ENCODE results near the gene MYADML2.
A peak's percentile ranks its signal among the peaks of the same experiment; 100 is the strongest.

Gene MYADML2

GRCh38 chr17:81942167-81942553 is 4.9 kb downstream of the MYADML2 start:
- TF ChIP-seq CTCF (IDR thresholded peaks at IDR 0.05; ENCODE audit: low read depth, low read length), result no peak
- no peak for TF ChIP-seq EZH2phosphoT487 (IDR thresholded peaks at IDR 0.05; ENCODE audit: low read depth)
- Histone ChIP-seq H3K4me3 (ENCODE audit: low read length) (peak overlapping the region; percentile 10; the same call in 1 of the 2 replicates), H3K4me2 (ENCODE audit: low read length) (peak overlapping the region; percentile 36), H3K9me3 (ENCODE audit: insufficient read depth, low read length) (no peaks in the 10 kb centered on the region), H3K36me3 (replicated peaks; ENCODE audit: low read depth, low read length) (no peaks in the 10 kb centered on the region), H2AFZ (ENCODE audit: low read depth, low read length) (no peak overlapping the region), H4K20me1 (ENCODE audit: insufficient read depth, low read length) (no peaks in the 10 kb centered on the region), H3K4me1 (ENCODE audit: low read length) (peaks cover 14% of the 10 kb centered on the region), H3K27me3 (ENCODE audit: low read depth, low read length) (peaks cover 12% of the 10 kb centered on the region; the same call in 1 of the 2 replicates), H3K9ac (ENCODE audit: low read length) (no peak overlapping the region), H3K79me2 (ENCODE audit: low read length) (no peaks in the 10 kb centered on the region), H3K27ac (ENCODE audit: low read length) (no peak overlapping the region)

- Histone ChIP-seq H3K27me3 (ENCODE audit: low read depth, low read length) (peaks cover 12% of the 10 kb centered on the region; the same call in 1 of the 2 replicates), H2AFZ (ENCODE audit: low read depth, low read length) (no peak overlapping the region), H4K20me1 (ENCODE audit: insufficient read depth, low read length) (no peaks in the 10 kb centered on the region), H3K27ac (ENCODE audit: low read length) (no peak overlapping the region), H3K36me3 (replicated peaks; ENCODE audit: low read depth, low read length) (no peaks in the 10 kb centered on the region), H3K4me2 (ENCODE audit: low read length) (peak overlapping the region; percentile 36), H3K4me1 (ENCODE audit: low read length) (peaks cover 14% of the 10 kb centered on the region), H3K9me3 (ENCODE audit: insufficient read depth, low read length) (no peaks in the 10 kb centered on the region), H3K9ac (ENCODE audit: low read length) (no peak overlapping the region), H3K4me3 (ENCODE audit: low read length) (peak overlapping the region; percentile 10; the same call in 1 of the 2 replicates), H3K79me2 (ENCODE audit: low read length) (peaks cover 3% of the 10 kb centered on the region; the same call in 1 of the 2 replicates)
- no peak for TF ChIP-seq EZH2phosphoT487 (IDR thresholded peaks at IDR 0.05; ENCODE audit: low read depth)
- TF ChIP-seq CTCF (IDR thresholded peaks at IDR 0.05; ENCODE audit: low read depth, low read length), result no peak
These were observed 5.4 kb downstream of the MYADML2 start for GRCh38 chr17:81941484-81942166.

GRCh38 chr17:81940538-81941483 is 6.2 kb downstream of the MYADML2 start:
- peaks cover 12% of the 10 kb centered on the region; the same call in 1 of the 2 replicates for H3K27me3 ChIP-seq (ENCODE audit: low read depth, low read length)
- no peaks in the 10 kb centered on the region for H3K9me3 ChIP-seq (ENCODE audit: insufficient read depth, low read length)
- H2AFZ ChIP-seq (ENCODE audit: low read depth, low read length), result no peak overlapping the region
- peaks cover 14% of the 10 kb centered on the region for H3K4me1 ChIP-seq (ENCODE audit: low read length)
- H4K20me1 ChIP-seq (ENCODE audit: insufficient read depth, low read length), result no peaks in the 10 kb centered on the region
- H3K79me2 ChIP-seq (ENCODE audit: low read length), result peaks cover 6% of the 10 kb centered on the region; the same call in 1 of the 2 replicates
- H3K36me3 ChIP-seq (replicated peaks; ENCODE audit: low read depth, low read length), result no peaks in the 10 kb centered on the region
- no peak overlapping the region for H3K9ac ChIP-seq (ENCODE audit: low read length)
- TF ChIP-seq EZH2phosphoT487 (IDR thresholded peaks at IDR 0.05; ENCODE audit: low read depth) (no peak), CTCF (IDR thresholded peaks at IDR 0.05; ENCODE audit: low read depth, low read length) (no peak)
- no peak overlapping the region for H3K4me3 ChIP-seq (ENCODE audit: low read length)
- no peak overlapping the region for H3K27ac ChIP-seq (ENCODE audit: low read length)
- no peak overlapping the region for H3K4me2 ChIP-seq (ENCODE audit: low read length)

- Histone ChIP-seq H3K4me3 (ENCODE audit: low read length) (no peak overlapping the region), H3K4me1 (ENCODE audit: low read length) (peaks cover 14% of the 10 kb centered on the region), H3K79me2 (ENCODE audit: low read length) (peaks cover 6% of the 10 kb centered on the region; the same call in 1 of the 2 replicates), H3K27me3 (ENCODE audit: low read depth, low read length) (peaks cover 12% of the 10 kb centered on the region; the same call in 1 of the 2 replicates), H3K36me3 (replicated peaks; ENCODE audit: low read depth, low read length) (no peaks in the 10 kb centered on the region), H3K9me3 (ENCODE audit: insufficient read depth, low read length) (no peaks in the 10 kb centered on the region), H3K27ac (ENCODE audit: low read length) (no peak overlapping the region), H4K20me1 (ENCODE audit: insufficient read depth, low read length) (no peaks in the 10 kb centered on the region), H3K4me2 (ENCODE audit: low read length) (no peak overlapping the region), H3K9ac (ENCODE audit: low read length) (no peak overlapping the region), H2AFZ (ENCODE audit: low read depth, low read length) (no peak overlapping the region)
- TF ChIP-seq CTCF (IDR thresholded peaks at IDR 0.05; ENCODE audit: low read depth, low read length) (no peak), EZH2phosphoT487 (IDR thresholded peaks at IDR 0.05; ENCODE audit: low read depth) (no peak)
These were observed 7.1 kb downstream of the MYADML2 start for GRCh38 chr17:81939881-81940385.
